Body of pancreas (tissue), 4 donors: Measurements from ENCODE around the gene CAMK1D.

Source experiments
- CTCF ChIP-seq, 7 experiments: fragments of 450-650 bp in 4 of 7; fragments of 200-600 bp in 3 of 7; sonication (generic) in 3 of 7; IDR thresholded peaks; one replicate each; pipeline ENCODE4 v1.5.1; 2016 to 2019; ENCODE audit warnings: antibody characterized with exemption in 7 of 7
- POLR2A ChIP-seq, 3 donors: fragments of 450-650 bp; IDR thresholded peaks; one replicate each; pipeline ENCODE4 v1.6.1; 2016; ENCODE audit warnings: antibody characterized with exemption in 3 of 3, mild to moderate bottlenecking in 2 of 3

DNA sequence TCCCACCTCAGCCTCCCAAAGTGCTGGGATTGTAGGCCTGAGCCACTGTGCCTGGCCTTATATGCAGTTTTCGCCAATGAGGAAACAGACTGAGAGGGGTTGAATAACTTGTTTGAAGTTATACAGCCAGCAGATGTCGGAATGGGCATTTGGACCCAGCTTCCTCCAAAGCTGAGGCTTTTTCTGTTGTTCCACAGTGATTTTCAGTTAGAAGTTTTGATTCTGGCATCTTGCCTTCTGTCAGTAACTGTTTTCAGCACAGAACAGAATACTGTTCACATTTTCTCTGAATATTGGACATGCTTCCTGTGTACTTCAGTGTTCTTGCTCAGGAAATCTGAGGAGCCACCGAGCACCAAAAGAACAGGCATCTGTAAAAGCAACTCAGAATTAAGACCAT, 287.2 kb downstream of the CAMK1D start:
- no peak for TF ChIP-seq POLR2A (IDR thresholded peaks at IDR 0.05)
- TF ChIP-seq CTCF (IDR thresholded peaks at IDR 0.05): no peak
